Neural progenitor cell (in vitro differentiated cells): Measurements from ENCODE around the gene ARTN.

Source experiments
- CTCF ChIP-seq: fragments of 200-600 bp; sonication (generic); IDR thresholded peaks from 2 replicates; pipeline ENCODE4 v1.5.1; 2017; ENCODE audit warnings: antibody characterized with exemption, mild to moderate bottlenecking
- EZH2 ChIP-seq: fragments of 200-600 bp; sonication (generic); IDR thresholded peaks from 2 replicates; pipeline ENCODE4 v1.6.1; 2017; ENCODE audit warnings: antibody characterized with exemption, mild to moderate bottlenecking, moderate library complexity
- EZH2phosphoT487 ChIP-seq: fragments of 200-600 bp; sonication (generic); IDR thresholded peaks from 2 replicates; pipeline ENCODE4 v1.6.1; 2017; ENCODE audit warnings: antibody characterized with exemption

GRCh38 chr1:43887748-43888147 lies 45.9 kb upstream of the ARTN start:
- TF ChIP-seq CTCF (no peak), EZH2phosphoT487 (no peak), EZH2 (no peak)
